ACC112 (cell line): ENCODE results near the gene CAMK1.

Source experiments
- H2AFZ ChIP-seq: fragments of 200-600 bp; sonication (generic); one replicate; pipeline ENCODE4 v1.6.0; 2017; ENCODE audit warnings: antibody characterized with exemption, low read length; ENCODE audit not compliant: unreplicated experiment
- H3K27ac ChIP-seq: fragments of 200-600 bp; sonication (generic); 2 replicates; pipeline ENCODE4 v1.5.1; 2014; ENCODE audit warnings: low read depth, mild to moderate bottlenecking, antibody characterized with exemption, low read length, moderate library complexity
- H3K27me3 ChIP-seq: fragments of 200-600 bp; sonication (generic); 2 replicates; pipeline ENCODE4 v1.6.1; 2014; ENCODE audit warnings: mild to moderate bottlenecking, antibody characterized with exemption, low read length, moderate library complexity, mixed read lengths; ENCODE audit not compliant: insufficient read depth
- H3K36me3 ChIP-seq: fragments of 200-600 bp; sonication (generic); 2 replicates; pipeline ENCODE4 v1.6.1; 2016; ENCODE audit warnings: mild to moderate bottlenecking, antibody characterized with exemption, low read length, moderate library complexity, mixed read lengths; ENCODE audit not compliant: insufficient read depth
- H3K4me1 ChIP-seq: fragments of 200-600 bp; sonication (generic); one replicate; pipeline ENCODE4 v1.6.1; 2016; ENCODE audit warnings: low read length, mixed read lengths; ENCODE audit not compliant: insufficient read depth, unreplicated experiment, control insufficient read depth
- H3K4me3 ChIP-seq: fragments of 200-600 bp; sonication (generic); 2 replicates; pipeline ENCODE4 v1.5.1; 2014; ENCODE audit warnings: mild to moderate bottlenecking, low read depth, low read length
- H3K79me2 ChIP-seq: fragments of 200-600 bp; sonication (generic); one replicate; pipeline ENCODE4 v1.6.0; 2016; ENCODE audit warnings: low read length; ENCODE audit not compliant: control insufficient read depth, unreplicated experiment, insufficient read depth

CAMK1 gene

DNA sequence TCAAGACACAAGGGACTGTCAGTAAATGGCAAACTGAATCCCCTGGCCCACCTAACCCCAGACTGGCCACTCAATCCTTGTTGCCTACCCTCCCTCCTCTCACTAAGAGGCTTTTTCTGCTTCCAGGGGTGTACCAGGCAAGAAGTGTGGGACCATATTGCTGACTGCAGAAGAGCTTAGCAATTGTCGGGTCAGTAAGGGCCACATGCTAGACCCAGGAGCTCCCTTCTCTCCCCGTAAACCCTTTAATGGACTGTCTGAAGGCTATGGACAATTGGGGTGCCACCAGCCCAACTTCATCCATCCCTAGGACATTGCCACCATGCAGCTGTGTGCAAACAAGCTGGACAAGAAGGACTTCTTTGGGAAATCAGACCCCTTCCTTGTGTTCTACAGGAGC lies 57.3 kb downstream of the CAMK1 start:
- H3K27ac ChIP-seq = no peak overlapping the region
- H3K27me3 ChIP-seq = peaks cover 31% of the 10 kb centered on the region
- H3K4me1 ChIP-seq = peaks cover 4% of the 10 kb centered on the region
- no peaks in the 10 kb centered on the region for H3K36me3 ChIP-seq
- H2AFZ ChIP-seq = no peak overlapping the region
- H3K79me2 ChIP-seq = no peaks in the 10 kb centered on the region
- no peak overlapping the region for H3K4me3 ChIP-seq

DNA sequence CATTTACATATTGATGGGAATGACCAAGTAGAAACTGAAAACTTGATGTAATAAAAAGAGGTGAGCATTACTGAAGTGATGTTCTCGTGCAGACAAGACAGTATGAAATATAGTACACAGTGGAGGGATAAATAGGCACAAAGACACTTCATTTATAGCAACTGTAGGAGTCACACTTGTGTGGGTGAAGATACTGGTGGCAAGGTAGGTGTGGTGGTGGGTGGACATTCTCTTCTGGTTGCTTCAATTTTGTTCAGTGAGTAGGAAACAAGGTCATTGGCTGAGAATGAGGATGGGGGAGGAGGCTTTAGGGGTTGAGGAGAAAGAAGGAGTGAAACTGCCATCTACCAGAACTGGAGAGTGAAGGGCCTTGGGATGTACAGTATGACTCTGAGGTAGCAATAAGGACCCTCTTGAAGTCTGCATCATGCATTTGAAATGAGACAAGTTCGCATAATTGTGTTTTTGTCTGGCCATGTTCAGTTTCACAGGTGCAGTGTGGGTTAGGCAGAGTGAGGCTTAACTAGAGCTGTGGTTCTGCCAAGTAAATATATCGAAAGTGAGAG lies 59.5 kb downstream of the CAMK1 start:
- Histone ChIP-seq H3K36me3 (no peaks in the 10 kb centered on the region), H3K27me3 (peaks cover 47% of the 10 kb centered on the region), H3K27ac (no peak overlapping the region), H2AFZ (no peak overlapping the region), H3K4me1 (no peaks in the 10 kb centered on the region), H3K79me2 (no peaks in the 10 kb centered on the region), H3K4me3 (no peak overlapping the region)
